Vagina (tissue), 2 donors: ENCODE results near the gene SOD2.

Experiments used
- POLR2A ChIP-seq, 2 donors: fragments of 450-650 bp; IDR thresholded peaks; one replicate each; pipeline ENCODE4 v1.6.1; 2017; ENCODE audit warnings: antibody characterized with exemption in 2 of 2, mild to moderate bottlenecking in 2 of 2, moderate library complexity in 2 of 2
- POLR2AphosphoS5 ChIP-seq, 2 donors: sonication (generic); formaldehyde crosslinking; IDR thresholded peaks; one replicate each; pipeline ENCODE4 v1.9.0; 2017; ENCODE audit warnings: antibody characterized with exemption in 2 of 2, mild to moderate bottlenecking in 2 of 2, low read depth in 1 of 2; ENCODE audit not compliant: insufficient read depth in 1 of 2
- TF ChIP-seq, protein P1 (sequence below), 3 experiments: fragments of 450-650 bp in 2 of 3; fragments of 200-600 bp in 1 of 3; sonication (generic) in 1 of 3; IDR thresholded peaks; one replicate each; pipeline ENCODE4 v1.5.1; 2017 to 2019; ENCODE audit warnings: antibody characterized with exemption in 3 of 3, mild to moderate bottlenecking in 2 of 3, moderate library complexity in 2 of 3

DNA sequence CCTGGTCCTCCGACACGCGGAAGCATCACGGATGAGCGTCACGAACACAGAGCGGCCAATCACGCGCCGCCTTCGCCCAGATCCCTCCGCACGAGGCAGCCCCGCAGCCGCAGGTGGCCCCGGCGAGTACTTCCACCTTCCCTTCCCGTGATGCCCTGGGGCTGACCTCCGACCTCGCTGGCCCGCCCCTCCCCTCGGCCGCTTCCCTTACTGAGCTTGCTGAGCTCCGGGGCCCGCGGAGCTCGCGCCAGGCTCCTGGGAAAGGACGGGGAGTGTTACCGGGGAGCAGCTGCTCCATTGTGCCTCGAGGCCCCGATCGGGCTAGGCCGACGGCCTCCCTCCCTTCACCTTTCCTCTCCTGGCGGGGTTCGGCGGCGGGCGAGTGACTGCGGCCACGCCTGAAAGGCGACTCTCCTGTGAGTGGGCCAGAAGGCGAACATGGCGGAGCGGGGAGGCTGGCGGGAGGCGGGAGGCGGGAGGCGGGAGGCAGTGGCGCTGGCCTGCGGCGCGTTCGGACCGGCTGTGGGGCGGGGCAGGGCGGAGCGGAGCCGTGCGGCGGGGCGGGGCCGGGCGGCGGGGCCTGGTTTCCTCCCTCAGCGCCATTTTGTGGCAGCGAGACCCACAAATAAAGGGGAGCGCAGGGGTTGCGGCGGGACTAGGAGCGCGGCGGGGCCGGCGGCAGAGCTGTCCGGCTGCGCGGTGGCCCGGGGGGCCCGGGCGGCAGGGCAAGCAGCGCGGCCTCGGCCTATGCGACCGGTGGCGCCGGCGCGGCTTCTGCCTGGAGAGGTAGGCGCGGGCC lies 34.1 kb upstream of the SOD2 start, which contains the start of gene WTAP:
- TF ChIP-seq, protein P1, sequence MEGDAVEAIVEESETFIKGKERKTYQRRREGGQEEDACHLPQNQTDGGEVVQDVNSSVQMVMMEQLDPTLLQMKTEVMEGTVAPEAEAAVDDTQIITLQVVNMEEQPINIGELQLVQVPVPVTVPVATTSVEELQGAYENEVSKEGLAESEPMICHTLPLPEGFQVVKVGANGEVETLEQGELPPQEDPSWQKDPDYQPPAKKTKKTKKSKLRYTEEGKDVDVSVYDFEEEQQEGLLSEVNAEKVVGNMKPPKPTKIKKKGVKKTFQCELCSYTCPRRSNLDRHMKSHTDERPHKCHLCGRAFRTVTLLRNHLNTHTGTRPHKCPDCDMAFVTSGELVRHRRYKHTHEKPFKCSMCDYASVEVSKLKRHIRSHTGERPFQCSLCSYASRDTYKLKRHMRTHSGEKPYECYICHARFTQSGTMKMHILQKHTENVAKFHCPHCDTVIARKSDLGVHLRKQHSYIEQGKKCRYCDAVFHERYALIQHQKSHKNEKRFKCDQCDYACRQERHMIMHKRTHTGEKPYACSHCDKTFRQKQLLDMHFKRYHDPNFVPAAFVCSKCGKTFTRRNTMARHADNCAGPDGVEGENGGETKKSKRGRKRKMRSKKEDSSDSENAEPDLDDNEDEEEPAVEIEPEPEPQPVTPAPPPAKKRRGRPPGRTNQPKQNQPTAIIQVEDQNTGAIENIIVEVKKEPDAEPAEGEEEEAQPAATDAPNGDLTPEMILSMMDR (IDR thresholded peaks at IDR 0.05): no peak
- TF ChIP-seq POLR2A (IDR thresholded peaks at IDR 0.05) (peak in 1 of 2 donors; percentile 90), POLR2AphosphoS5 (IDR thresholded peaks at IDR 0.05; ENCODE audit: insufficient read depth in 1 of 2, low read depth in 1 of 2) (peak; percentile 95 to 98)
